Measurements from ENCODE around the gene CD200.
A peak's percentile ranks its signal among the peaks of the same experiment; 100 is the strongest.

CD200 gene

DNA sequence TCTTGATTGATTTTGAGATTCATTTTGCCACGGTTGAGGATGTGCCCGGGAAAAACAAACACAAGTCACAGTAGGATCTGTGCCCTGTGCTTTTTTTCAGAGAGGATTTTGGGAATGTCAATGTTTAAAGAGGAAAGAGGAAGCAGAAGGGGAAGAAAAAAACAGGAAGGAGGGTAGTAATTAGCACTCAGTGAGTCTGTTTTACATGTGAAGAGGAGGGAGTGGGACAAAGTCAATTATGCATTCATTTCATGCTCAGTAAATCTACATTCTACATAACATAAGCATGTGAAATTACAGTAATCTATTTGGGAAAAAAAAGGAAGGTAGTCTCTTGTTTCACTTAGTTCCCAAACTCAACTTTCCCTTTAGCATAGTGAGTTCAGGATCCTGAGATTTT is 18.3 kb upstream of the CD200 start:
- no peak for DNase-seq (ENCODE audit: low read depth)
- H3K4me3 ChIP-seq (ENCODE audit: control insufficient read depth, low read depth, low read length): no peak overlapping the region
- TF ChIP-seq, protein P1, sequence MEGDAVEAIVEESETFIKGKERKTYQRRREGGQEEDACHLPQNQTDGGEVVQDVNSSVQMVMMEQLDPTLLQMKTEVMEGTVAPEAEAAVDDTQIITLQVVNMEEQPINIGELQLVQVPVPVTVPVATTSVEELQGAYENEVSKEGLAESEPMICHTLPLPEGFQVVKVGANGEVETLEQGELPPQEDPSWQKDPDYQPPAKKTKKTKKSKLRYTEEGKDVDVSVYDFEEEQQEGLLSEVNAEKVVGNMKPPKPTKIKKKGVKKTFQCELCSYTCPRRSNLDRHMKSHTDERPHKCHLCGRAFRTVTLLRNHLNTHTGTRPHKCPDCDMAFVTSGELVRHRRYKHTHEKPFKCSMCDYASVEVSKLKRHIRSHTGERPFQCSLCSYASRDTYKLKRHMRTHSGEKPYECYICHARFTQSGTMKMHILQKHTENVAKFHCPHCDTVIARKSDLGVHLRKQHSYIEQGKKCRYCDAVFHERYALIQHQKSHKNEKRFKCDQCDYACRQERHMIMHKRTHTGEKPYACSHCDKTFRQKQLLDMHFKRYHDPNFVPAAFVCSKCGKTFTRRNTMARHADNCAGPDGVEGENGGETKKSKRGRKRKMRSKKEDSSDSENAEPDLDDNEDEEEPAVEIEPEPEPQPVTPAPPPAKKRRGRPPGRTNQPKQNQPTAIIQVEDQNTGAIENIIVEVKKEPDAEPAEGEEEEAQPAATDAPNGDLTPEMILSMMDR (conservative IDR thresholded peaks at IDR 0.05; ENCODE audit: control insufficient read depth, insufficient read depth, low read depth, low read length): no peak

DNA sequence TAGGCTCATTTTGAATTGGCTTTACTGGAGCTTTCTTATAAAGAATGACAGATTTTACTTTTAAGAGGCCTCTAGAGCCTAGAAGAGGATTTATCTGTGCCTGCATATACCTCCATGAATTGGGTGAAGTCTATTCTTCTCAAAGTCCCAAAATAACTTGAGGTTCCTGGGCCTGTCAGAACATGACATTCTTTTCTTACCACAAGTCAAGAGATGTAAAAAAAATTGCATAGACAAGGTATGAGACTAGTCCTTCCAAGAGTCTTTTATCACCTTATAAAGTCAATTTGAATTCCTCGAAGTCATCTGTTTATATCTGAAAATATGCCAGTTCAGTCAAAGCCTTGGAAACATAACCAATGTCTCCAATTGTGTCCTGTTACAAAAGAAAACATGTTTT is 17.2 kb upstream of the CD200 start:
- H3K4me3 ChIP-seq (ENCODE audit: control insufficient read depth, low read depth, low read length): no peak overlapping the region
- no peak for DNase-seq (ENCODE audit: low read depth)
- TF ChIP-seq, protein P1 (conservative IDR thresholded peaks at IDR 0.05; ENCODE audit: control insufficient read depth, insufficient read depth, low read depth, low read length): no peak

DNA sequence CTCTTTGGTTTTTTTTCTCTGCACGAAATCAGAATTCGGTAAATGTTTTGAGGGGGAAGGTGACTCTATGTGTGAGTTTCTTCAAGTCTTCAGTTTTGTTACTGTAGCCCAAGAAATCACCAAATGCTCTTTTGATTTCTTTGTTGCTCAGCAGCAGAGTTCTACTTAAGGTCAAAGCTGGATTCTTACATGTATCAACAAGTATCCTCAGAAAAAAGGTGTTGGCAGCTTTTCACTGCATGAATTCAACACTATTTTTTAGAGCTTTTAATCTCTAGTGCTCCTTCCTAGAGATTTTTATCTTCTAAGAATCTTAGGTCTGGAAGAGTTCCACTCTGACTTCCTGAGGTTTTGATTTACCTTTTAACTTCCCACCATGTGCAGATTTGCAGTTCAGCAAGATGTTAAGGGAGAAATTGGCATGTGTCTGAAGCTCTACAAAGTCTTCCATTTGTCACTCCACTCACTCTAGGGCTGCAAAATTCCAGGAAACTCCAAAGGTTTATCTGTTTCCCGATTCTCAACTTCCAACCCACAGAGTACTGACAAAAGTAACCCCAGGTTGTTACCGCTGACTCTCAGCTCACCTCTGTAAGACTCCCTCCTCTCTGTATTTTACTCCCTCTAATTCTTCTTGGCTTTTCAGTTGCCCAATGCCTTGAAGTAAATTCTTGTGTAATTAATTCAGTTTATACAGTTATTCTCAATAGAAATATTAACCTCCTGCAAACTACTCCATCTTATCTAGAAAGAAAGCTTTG is 13.3 kb upstream of the CD200 start:
- TF ChIP-seq, protein P1 (conservative IDR thresholded peaks at IDR 0.05; ENCODE audit: control insufficient read depth, insufficient read depth, low read depth, low read length): no peak
- no peak for DNase-seq (ENCODE audit: low read depth)
- no peak overlapping the region for H3K4me3 ChIP-seq (ENCODE audit: control insufficient read depth, low read depth, low read length)

DNA sequence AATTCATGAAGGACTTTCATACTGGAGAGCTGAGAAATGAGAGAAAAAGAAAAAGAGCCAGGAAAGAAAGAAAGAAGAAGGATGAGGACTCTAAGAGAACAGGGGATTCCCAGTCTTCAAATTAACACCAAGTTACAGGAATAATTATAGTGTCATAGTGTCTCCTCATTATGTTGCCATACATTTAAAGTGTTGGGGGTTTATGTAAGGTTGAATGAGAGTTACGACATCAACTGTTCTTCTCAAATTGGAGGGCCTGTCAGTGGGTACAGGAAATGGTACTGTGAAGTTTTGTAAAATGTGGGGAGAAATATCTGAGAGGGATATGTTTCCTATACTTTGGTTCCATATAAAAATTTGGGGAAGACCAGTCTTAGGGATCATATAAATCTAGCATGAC is 12.3 kb upstream of the CD200 start:
- H3K4me3 ChIP-seq (ENCODE audit: control insufficient read depth, low read depth, low read length): no peak overlapping the region
- TF ChIP-seq, protein P1 (conservative IDR thresholded peaks at IDR 0.05; ENCODE audit: control insufficient read depth, insufficient read depth, low read depth, low read length): no peak
- DNase-seq (ENCODE audit: low read depth): no peak

DNA sequence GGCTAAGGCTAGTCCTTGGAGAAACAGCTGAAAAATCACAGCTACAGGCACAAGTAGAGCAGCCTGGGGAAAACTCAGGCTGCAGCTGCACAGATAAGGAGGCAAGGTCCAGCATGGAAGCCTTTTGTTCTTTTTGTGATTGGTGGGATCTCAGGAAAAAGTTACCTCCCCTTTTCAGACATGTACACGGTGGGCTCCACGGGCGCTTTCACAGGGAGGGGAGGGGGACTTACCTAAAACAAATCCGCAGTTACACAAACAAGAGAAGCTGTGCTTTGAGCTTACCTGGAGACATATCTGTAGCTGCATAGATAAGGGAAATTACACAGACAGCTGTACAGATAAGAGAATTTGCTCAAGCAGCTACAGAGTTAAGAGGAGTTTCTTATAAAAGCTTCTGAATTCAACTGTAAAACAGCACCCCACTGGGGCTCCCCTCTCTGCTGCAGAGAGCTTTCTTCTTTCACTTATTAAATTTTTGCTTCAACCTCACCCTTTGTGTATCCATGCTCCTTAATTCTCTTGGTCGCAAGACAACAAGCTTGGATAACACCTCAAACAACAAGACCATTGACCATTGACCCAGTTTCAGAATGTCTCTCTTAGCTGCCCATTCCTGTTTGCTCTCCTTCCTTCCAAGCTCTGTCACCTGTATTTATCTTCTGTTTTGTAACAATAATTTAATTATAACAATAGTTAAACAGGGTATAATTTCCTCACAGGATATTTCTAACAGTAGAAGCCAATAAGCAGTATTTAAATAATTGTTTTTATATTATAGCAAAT is 10.9 kb upstream of the CD200 start:
- H3K4me3 ChIP-seq (ENCODE audit: control insufficient read depth, low read depth, low read length): no peak overlapping the region
- TF ChIP-seq, protein P1 (conservative IDR thresholded peaks at IDR 0.05; ENCODE audit: control insufficient read depth, insufficient read depth, low read depth, low read length): no peak
- DNase-seq (ENCODE audit: low read depth): no peak

DNA sequence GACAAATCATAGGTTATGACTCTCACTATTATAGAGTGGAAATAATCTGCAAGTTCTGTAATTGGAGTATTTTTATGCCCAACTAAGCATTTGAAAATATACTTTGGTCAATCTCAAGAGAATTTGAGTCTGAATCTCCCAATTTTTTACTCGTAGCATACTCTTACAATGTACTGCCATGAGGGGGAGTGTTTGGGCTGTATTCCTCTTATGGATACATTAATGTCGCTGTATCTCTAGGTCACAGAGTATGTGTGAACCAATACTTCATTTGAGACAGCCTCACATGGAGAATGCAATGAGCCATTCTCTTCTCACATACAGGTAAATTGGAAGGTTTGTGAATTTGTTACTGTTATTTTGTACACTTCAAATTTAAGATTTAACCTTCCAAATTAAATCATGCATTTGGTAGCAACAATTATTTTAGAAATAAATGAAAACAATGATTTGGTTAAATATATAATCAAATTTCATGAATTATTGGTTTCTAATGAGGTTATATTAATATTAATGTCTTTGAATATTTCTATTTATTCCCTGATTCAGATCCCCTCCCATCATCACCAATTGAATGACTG is 5.5 kb upstream of the CD200 start:
- peak; percentile 64 for DNase-seq (ENCODE audit: low read depth)
- no peak overlapping the region for H3K4me3 ChIP-seq (ENCODE audit: control insufficient read depth, low read depth, low read length)
- TF ChIP-seq, protein P1 (conservative IDR thresholded peaks at IDR 0.05; ENCODE audit: control insufficient read depth, insufficient read depth, low read depth, low read length): peak; percentile 82

Measured in fibroblast of mammary gland (primary cell).